Colonic mucosa (tissue), 4 donors: ENCODE results near the gene CHPT1. TPM values are rescaled to one million over a fixed set of nuclear protein-coding genes. Genes with fewer than 3 reads are reported as not detected.

Source experiments
- DNase-seq: peaks from one replicate; pipeline ENCODE4 v3.0.0-alpha.2; 2020
- H3K27ac ChIP-seq: fragments of 200-600 bp; one replicate; pipeline ENCODE4 v1.8.0; 2021
- H3K27me3 ChIP-seq: fragments of 200-600 bp; one replicate; pipeline ENCODE4 v1.8.0; 2021
- H3K36me3 ChIP-seq: fragments of 200-600 bp; one replicate; pipeline ENCODE4 v1.8.0; 2021
- H3K4me1 ChIP-seq: fragments of 200-600 bp; one replicate; pipeline ENCODE4 v1.8.0; 2021; ENCODE audit warnings: mild to moderate bottlenecking
- H3K4me3 ChIP-seq: fragments of 200-600 bp; one replicate; pipeline ENCODE4 v1.8.0; 2021
- H3K9ac ChIP-seq, 2 donors: one replicate each; pipeline ENCODE4 v1.7.0; 2013; ENCODE audit warnings: control low read depth in 2 of 2, low read depth in 2 of 2, low read length in 2 of 2
- H3K9me3 ChIP-seq: fragments of 200-600 bp; one replicate; pipeline ENCODE4 v1.8.0; 2021
- intact Hi-C: fragments of 100-400 bp; cut with DNase I; formaldehyde crosslinking; loops from one replicate; pipeline ENCODE4 v1.14.1; 2022
- total RNA-seq, 2 donors: library from RNA; stranded (reverse); fragmentation: NEBNext Ultra II Directional in 1 of 2; extraction: Animal tissue kit (Norgen Biotek cat#: 25700) in 1 of 2; gene quantifications; one replicate each; pipeline ENCODE4 v1.2.1, GENCODE V29; 2021
- TF ChIP-seq, protein P1 (sequence below): fragments of 200-600 bp; IDR thresholded peaks from one replicate; pipeline ENCODE4 v1.8.0; 2022; ENCODE audit warnings: antibody characterized with exemption, mild to moderate bottlenecking
- donor health status: healthy.
- donor health status: DM: no; HTN: no; CAD: no.
- donor health status: DM: no; HTN: no; CAD: no.

Gene CHPT1
- total RNA-seq, 2 donors from 2014 or later, result 88.6 to 108 TPM

DNA sequence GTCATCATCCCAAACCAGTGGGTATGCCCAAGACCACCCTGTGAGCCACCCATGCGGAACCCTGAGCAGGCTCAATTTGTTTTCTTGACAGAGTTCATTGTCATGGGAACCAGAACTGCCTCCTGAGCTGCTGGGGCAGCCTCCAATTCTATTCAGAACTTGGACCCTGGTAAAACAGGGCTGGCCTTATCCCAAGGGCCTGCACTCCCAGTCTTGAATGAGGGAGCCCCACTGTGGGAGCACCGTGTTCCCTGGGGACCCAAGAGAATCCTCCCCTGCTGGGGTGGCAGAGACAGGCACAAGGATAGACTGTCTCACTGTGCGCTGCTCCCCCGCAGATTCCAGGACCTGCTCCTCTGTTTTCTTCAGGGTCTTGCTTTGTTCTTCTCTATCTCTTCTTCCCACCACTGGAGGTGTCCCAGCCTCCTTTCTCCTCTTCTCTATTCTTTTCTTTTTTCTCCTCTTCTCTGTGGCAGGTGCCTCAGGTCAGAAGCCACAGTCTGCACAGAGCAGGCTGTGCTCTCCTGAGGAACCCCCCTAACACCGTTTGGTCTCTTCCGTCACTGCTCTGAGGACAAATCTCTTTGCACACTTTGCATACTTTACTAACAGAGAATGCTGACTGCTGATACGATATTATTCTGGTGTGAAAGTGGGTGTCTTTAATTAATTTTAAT, 31.2 kb upstream of the CHPT1 start:
- no peak for DNase-seq
- intact Hi-C loops, result no loop called here
- H3K27ac ChIP-seq, result no peak overlapping the region
- TF ChIP-seq, protein P1, sequence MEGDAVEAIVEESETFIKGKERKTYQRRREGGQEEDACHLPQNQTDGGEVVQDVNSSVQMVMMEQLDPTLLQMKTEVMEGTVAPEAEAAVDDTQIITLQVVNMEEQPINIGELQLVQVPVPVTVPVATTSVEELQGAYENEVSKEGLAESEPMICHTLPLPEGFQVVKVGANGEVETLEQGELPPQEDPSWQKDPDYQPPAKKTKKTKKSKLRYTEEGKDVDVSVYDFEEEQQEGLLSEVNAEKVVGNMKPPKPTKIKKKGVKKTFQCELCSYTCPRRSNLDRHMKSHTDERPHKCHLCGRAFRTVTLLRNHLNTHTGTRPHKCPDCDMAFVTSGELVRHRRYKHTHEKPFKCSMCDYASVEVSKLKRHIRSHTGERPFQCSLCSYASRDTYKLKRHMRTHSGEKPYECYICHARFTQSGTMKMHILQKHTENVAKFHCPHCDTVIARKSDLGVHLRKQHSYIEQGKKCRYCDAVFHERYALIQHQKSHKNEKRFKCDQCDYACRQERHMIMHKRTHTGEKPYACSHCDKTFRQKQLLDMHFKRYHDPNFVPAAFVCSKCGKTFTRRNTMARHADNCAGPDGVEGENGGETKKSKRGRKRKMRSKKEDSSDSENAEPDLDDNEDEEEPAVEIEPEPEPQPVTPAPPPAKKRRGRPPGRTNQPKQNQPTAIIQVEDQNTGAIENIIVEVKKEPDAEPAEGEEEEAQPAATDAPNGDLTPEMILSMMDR, result no peak
- H3K27me3 ChIP-seq, result no peaks in the 10 kb centered on the region
- H3K9ac ChIP-seq, result no peak overlapping the region
- no peak overlapping the region for H3K4me3 ChIP-seq
- H3K4me1 ChIP-seq, result no peaks in the 10 kb centered on the region
- H3K9me3 ChIP-seq, result no peaks in the 10 kb centered on the region
- no peaks in the 10 kb centered on the region for H3K36me3 ChIP-seq

DNA sequence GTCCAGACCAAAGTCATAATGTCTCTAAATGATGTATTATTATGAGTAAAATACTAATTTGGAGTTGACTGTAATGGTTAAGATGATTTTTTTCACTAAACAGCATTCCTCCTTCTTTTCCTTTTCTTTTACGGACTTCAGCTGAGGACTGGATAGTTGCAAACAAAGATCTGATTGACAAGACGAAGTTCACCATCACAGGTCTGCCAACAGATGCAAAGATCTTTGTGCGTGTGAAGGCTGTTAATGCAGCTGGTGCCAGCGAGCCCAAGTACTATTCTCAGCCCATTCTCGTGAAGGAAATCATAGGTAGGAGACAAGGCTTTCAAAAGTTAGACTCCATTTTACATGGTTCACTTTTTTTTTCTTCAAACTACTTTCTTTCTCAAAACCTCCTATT, 29.8 kb upstream of the CHPT1 start:
- Histone ChIP-seq H3K4me3 (no peak overlapping the region), H3K9ac (no peak overlapping the region), H3K36me3 (no peaks in the 10 kb centered on the region), H3K9me3 (no peaks in the 10 kb centered on the region), H3K27ac (no peak overlapping the region), H3K27me3 (no peaks in the 10 kb centered on the region), H3K4me1 (peaks cover 9% of the 10 kb centered on the region)
- TF ChIP-seq, protein P1, result no peak
- intact Hi-C loops, result no loop called here
- DNase-seq, result no peak

DNA sequence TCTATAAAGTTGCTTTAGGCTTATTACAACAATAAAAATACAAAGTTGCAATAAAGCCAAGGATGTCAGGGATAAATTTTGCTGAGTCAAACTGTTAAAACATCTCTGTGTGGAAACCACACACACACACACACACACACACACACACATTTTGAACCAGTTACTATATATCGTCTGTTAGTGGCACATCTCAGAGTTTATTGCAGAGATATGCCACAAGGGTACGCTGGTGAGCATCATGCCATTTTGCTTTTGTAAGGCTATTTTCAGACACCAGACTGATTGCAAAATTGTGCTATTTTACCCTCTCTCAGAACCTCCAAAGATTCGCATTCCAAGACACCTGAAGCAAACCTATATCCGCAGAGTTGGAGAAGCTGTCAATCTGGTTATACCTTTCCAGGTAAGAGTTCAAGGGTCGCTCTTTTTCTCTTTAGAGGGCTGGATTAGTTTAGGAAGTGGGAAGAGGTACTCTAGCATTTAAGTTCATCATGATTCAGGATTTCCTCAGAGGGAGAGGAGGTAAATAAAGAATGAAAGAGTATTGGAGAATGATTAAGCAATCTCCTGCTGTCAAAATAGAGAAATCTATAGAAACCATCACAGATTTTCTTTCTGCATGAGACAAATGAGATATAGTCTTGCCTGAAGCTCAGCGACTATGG, 27.3 kb upstream of the CHPT1 start:
- intact Hi-C loops, result no loop called here
- peak; percentile 70 for DNase-seq
- Histone ChIP-seq H3K4me1 (peaks cover 17% of the 10 kb centered on the region), H3K9ac (no peak overlapping the region), H3K4me3 (no peak overlapping the region), H3K36me3 (no peaks in the 10 kb centered on the region), H3K9me3 (no peaks in the 10 kb centered on the region), H3K27me3 (no peaks in the 10 kb centered on the region), H3K27ac (no peak overlapping the region)
- TF ChIP-seq, protein P1, result peak; percentile 34

DNA sequence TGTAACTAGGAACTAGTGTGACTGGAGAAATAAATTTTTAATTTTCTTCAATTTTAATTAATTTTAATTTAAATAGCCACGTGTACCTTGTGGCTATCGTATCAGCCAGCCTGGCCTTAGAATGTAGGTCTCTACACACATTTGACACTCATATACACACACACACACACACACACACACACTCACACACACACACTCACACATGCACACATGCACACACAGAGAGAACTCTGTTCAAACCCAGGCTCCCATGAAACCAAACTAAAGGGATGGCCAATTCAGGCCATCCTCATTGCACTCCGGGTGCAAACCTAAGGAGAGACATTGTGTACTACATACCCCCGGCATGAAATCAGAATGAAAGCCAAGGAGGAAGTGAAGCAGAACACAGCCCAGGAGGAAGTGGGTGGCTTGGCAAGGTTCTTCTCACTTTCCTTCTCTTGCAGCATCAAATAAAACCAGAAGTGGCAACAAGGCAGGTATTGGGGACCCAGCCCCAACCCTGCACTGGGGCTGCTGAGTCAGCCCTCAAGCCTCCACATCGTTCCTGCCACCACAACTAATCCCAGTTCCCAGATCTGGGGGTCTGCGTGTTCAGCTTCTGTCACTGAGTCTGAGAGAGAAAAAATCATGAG, 26.2 kb upstream of the CHPT1 start:
- Histone ChIP-seq H3K9ac (peak overlapping the region in 1 of 2 donors; percentile 13), H3K27ac (peak overlapping the region; percentile 47), H3K4me1 (peaks cover 17% of the 10 kb centered on the region), H3K36me3 (no peaks in the 10 kb centered on the region), H3K9me3 (no peaks in the 10 kb centered on the region), H3K4me3 (no peak overlapping the region), H3K27me3 (no peaks in the 10 kb centered on the region)
- intact Hi-C loops, result no loop called here
- no peak for DNase-seq
- TF ChIP-seq, protein P1, result no peak

DNA sequence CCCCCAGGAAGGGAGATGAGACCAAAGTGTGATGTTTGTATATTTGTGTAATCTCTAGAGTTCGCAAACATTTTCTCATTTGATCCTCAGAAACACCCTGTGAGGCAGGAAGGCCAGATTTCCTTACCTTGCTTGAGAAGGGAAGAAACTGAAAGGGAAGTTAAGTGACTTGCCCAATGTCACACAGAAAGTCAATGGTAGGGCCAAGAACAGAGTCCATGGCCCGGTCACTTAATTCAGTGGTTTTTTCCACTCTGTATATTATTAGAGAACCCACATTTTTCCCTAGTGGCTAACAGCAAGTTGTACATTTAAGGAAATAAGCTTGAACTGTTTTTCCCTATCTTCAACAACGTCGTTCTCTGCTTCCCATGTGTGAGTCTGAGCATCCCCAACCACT, 25.6 kb upstream of the CHPT1 start:
- TF ChIP-seq, protein P1, result no peak
- H3K36me3 ChIP-seq, result no peaks in the 10 kb centered on the region
- peak overlapping the region; percentile 47 for H3K27ac ChIP-seq
- H3K4me3 ChIP-seq, result no peak overlapping the region
- no peak for DNase-seq
- no peaks in the 10 kb centered on the region for H3K9me3 ChIP-seq
- peaks cover 17% of the 10 kb centered on the region for H3K4me1 ChIP-seq
- H3K27me3 ChIP-seq, result no peaks in the 10 kb centered on the region
- no peak overlapping the region for H3K9ac ChIP-seq
- intact Hi-C loops, result no loop called here
